SK-N-SH (cell line): ENCODE results near the gene TNFRSF4. TPM values are rescaled to one million over a fixed set of nuclear protein-coding genes. Genes with fewer than 3 reads are reported as not detected.

Experiments
- CTCF ChIA-PET: fragments of 300-600, 350-600 bp; formaldehyde crosslinking; extraction: SDS; loops from one replicate; lab custom pipeline; 2021; lab: Yijun Ruan, JAX
- POLR2A ChIA-PET: fragments of 350-600 bp; sonication (Branson Sonifier 250); formaldehyde crosslinking; extraction: SDS; loops from one replicate; lab custom pipeline; 2020; ENCODE audit warnings: antibody characterized with exemption, inconsistent platforms; lab: Yijun Ruan, JAX
- DNase-seq: peaks from one replicate; pipeline ENCODE4 v3.0.0; 2012
- H2AFZ ChIP-seq: fragments of 200-600 bp; sonication (generic); 2 replicates; pipeline ENCODE4 v1.8.1; 2016; ENCODE audit warnings: antibody characterized with exemption, mild to moderate bottlenecking, low read depth
- H3F3A ChIP-seq: fragments of 200-600 bp; sonication (generic); replicated peaks from 2 replicates; pipeline ENCODE3; 2016; ENCODE audit warnings: antibody characterized with exemption, mild to moderate bottlenecking; ENCODE audit not compliant: insufficient read depth
- H3K27ac ChIP-seq, 2 experiments: fragments of 200-500 bp in 1 of 2; fragments of 200-600 bp in 1 of 2; sonication (Bioruptor generic) in 1 of 2; sonication (generic), shearing (Covaris generic) in 1 of 2; 2 replicates each; pipeline versions ENCODE4 v1.5.1 to v1.6.1; 2014 to 2016; ENCODE audit warnings: low read depth in 2 of 2, inconsistent platforms in 1 of 2, low read length in 1 of 2, mild to moderate bottlenecking in 1 of 2, mixed read lengths in 1 of 2
- H3K27me3 ChIP-seq: fragments of 200-600 bp; sonication (generic), shearing (Covaris generic); 2 replicates; pipeline ENCODE4 v1.6.1; 2016; ENCODE audit warnings: mixed run types; ENCODE audit not compliant: insufficient read depth
- H3K36me3 ChIP-seq, 2 experiments: fragments of 200-500 bp in 1 of 2; fragments of 200-600 bp in 1 of 2; sonication (Bioruptor generic) in 1 of 2; sonication (generic) in 1 of 2; replicated peaks in 1 of 2; 2 replicates each; pipeline versions ENCODE3 to v1.5.1; 2014 to 2016; ENCODE audit warnings: low read length in 1 of 2, mild to moderate bottlenecking in 1 of 2; ENCODE audit not compliant: insufficient read depth in 2 of 2, control insufficient read depth in 1 of 2
- H3K4me1 ChIP-seq, 2 experiments: fragments of 200-500 bp in 1 of 2; fragments of 200-600 bp in 1 of 2; sonication (Bioruptor generic) in 1 of 2; sonication (generic), shearing (Covaris generic) in 1 of 2; 2 replicates each; pipeline versions ENCODE4 v1.5.1 to v1.6.1; 2014 to 2016; ENCODE audit warnings: low read depth in 1 of 2, low read length in 1 of 2, mixed run types in 1 of 2; ENCODE audit not compliant: insufficient read depth in 2 of 2, control insufficient read depth in 1 of 2
- H3K4me2 ChIP-seq: fragments of 200-600 bp; sonication (generic), shearing (Covaris generic); 2 replicates; pipeline ENCODE4 v1.6.1; 2017; ENCODE audit warnings: mixed run types
- H3K4me3 ChIP-seq, 2 experiments: fragments of 200-500 bp in 1 of 2; fragments of 200-600 bp in 1 of 2; sonication (Bioruptor generic) in 1 of 2; sonication (generic), shearing (Covaris generic) in 1 of 2; 2 replicates each; pipeline versions ENCODE4 v1.5.1 to v1.8.1; 2014 to 2016; ENCODE audit warnings: low read depth in 2 of 2, inconsistent platforms in 1 of 2, low read length in 1 of 2, mild to moderate bottlenecking in 1 of 2, mixed read lengths in 1 of 2, moderate library complexity in 1 of 2
- H3K79me2 ChIP-seq: fragments of 200-600 bp; sonication (generic); 2 replicates; pipeline ENCODE4 v1.8.1; 2017; ENCODE audit warnings: mild to moderate bottlenecking; ENCODE audit not compliant: insufficient read depth
- H3K9ac ChIP-seq: fragments of 200-600 bp; sonication (generic); 2 replicates; pipeline ENCODE4 v1.6.1; 2017; ENCODE audit warnings: mixed run types
- H3K9me2 ChIP-seq: fragments of 200-600 bp; sonication (generic); 2 replicates; pipeline ENCODE4 v1.6.1; 2017; ENCODE audit warnings: mixed run types
- H3K9me3 ChIP-seq: fragments of 200-600 bp; sonication (generic); 2 replicates; pipeline ENCODE4 v1.6.1; 2017; ENCODE audit warnings: mixed run types, mild to moderate bottlenecking, moderate library complexity
- H4K20me1 ChIP-seq: fragments of 200-600 bp; sonication (generic); 2 replicates; pipeline ENCODE4 v1.6.1; 2017; ENCODE audit warnings: mild to moderate bottlenecking, mixed run types; ENCODE audit not compliant: insufficient read depth
- CHD2 ChIP-seq: fragments of 150-350 bp; IDR thresholded peaks from 2 replicates; pipeline ENCODE4 v1.6.1; 2018; ENCODE audit warnings: low read length; ENCODE audit not compliant: partially characterized antibody
- ELF1 ChIP-seq: IDR thresholded peaks from 2 replicates; pipeline ENCODE4 v1.4.0; 2012
- EP300 ChIP-seq, 2 experiments: IDR thresholded peaks; 2 replicates each; pipeline versions ENCODE4 v1.4.0 to v1.6.1; 2012; ENCODE audit warnings: borderline replicate concordance in 1 of 2, low read depth in 1 of 2, low read length in 1 of 2
- EZH2phosphoT487 ChIP-seq: fragments of 200-600 bp; sonication (generic); IDR thresholded peaks from 2 replicates; pipeline ENCODE4 v1.6.1; 2017; ENCODE audit warnings: low read depth, mixed run types, mild to moderate bottlenecking, antibody characterized with exemption, moderate library complexity, borderline replicate concordance
- FOSL2 ChIP-seq: IDR thresholded peaks from 2 replicates; pipeline ENCODE4 v1.4.0; 2012; ENCODE audit warnings: low read depth, mild to moderate bottlenecking, moderate library complexity, borderline replicate concordance
- GATA2 ChIP-seq: sonication (generic); formaldehyde crosslinking; IDR thresholded peaks from 2 replicates; pipeline ENCODE4 v1.5.0; 2020; ENCODE audit warnings: mild to moderate bottlenecking, missing genetic modification reagents
- JUND ChIP-seq: IDR thresholded peaks from 2 replicates; pipeline ENCODE4 v1.4.0; 2012
- MEF2A ChIP-seq: IDR thresholded peaks from 2 replicates; pipeline ENCODE4 v1.4.0; 2012; ENCODE audit warnings: low read depth, borderline replicate concordance
- NFIC ChIP-seq: IDR thresholded peaks from 2 replicates; pipeline ENCODE4 v1.4.0; 2012; ENCODE audit warnings: borderline replicate concordance
- PBX3 ChIP-seq: IDR thresholded peaks from 2 replicates; pipeline ENCODE4; 2012
- POLR2AphosphoS5 ChIP-seq: IDR thresholded peaks from 2 replicates; pipeline ENCODE4 v1.6.1; 2012; ENCODE audit warnings: low read depth, low read length
- RFX5 ChIP-seq: IDR thresholded peaks from 2 replicates; pipeline ENCODE4 v1.6.1; 2012; ENCODE audit warnings: mild to moderate bottlenecking, improper control_type of control experiment, low read length
- RXRA ChIP-seq: IDR thresholded peaks from 2 replicates; pipeline ENCODE4 v1.4.0; 2012; ENCODE audit warnings: low read depth, mild to moderate bottlenecking, borderline replicate concordance
- SIN3A ChIP-seq: IDR thresholded peaks from 2 replicates; pipeline ENCODE4 v1.6.1; 2012; ENCODE audit warnings: low read depth, mild to moderate bottlenecking, low read length, moderate library complexity, borderline replicate concordance
- TCF12 ChIP-seq: IDR thresholded peaks from 2 replicates; pipeline ENCODE4 v1.4.0; 2012
- USF1 ChIP-seq: IDR thresholded peaks from 2 replicates; pipeline ENCODE4 v1.4.0; 2012; ENCODE audit warnings: low read depth, borderline replicate concordance
- WGBS: methylation state at CpG from one replicate; pipeline ENCODE4 v1.1.6; 2017; ENCODE audit warnings: low lambda C conversion rate; 5-methylcytosine and 5-hydroxymethylcytosine counted together
- polyA plus RNA-seq, 3 experiments: library from polyadenylated mRNA; depleted of rRNA; stranded (reverse); fragments of >200 nt; gene quantifications; 2 replicates each; pipeline ENCODE4 v1.2.3, GENCODE V29; 2012

The TNFRSF4 gene
- polyA plus RNA-seq, 1 of the 3 experiments (the other 2 are of a cell fraction) = not detected

- DNase-seq = no peak
- Histone ChIP-seq H3K4me2 (no peak overlapping the region), H3K27me3 (no peaks in the 10 kb centered on the region), H3K4me3 (no peak overlapping the region), H3K27ac (no peak overlapping the region), H3K9ac (no peak overlapping the region), H3F3A (peaks cover 7% of the 10 kb centered on the region), H2AFZ (no peak overlapping the region), H3K36me3 (peaks cover 0 to 33% of the 10 kb centered on the region in 2 experiments), H3K9me3 (no peaks in the 10 kb centered on the region), H3K9me2 (no peaks in the 10 kb centered on the region), H3K4me1 (peaks cover 0 to 5% of the 10 kb centered on the region in 2 experiments; a peak in 1 of 4 replicates), H3K79me2 (peaks cover 49% of the 10 kb centered on the region), H4K20me1 (peaks cover 13% of the 10 kb centered on the region; the same call in 1 of the 2 replicates)
- ChIA-PET POLR2A (no interaction called here), CTCF (interaction anchor here (1.2 to 7.4 kb wide), 2 partner anchors 104 to 244 kb away, joined by 3 to 37 read pairs; no protein-coding TSS in a partner anchor)
- 95% methylated on average over 19 of the region's 44 CpGs for WGBS
- TF ChIP-seq EP300 (IDR thresholded peaks at IDR 0.05; ENCODE audit: borderline replicate concordance in 1 of 2, low read depth in 1 of 2, low read length in 1 of 2) (no peak), JUND (no peak), GATA2 (no peak), EZH2phosphoT487 (no peak), SIN3A (no peak), FOSL2 (no peak), POLR2AphosphoS5 (no peak), RXRA (no peak), USF1 (no peak), ELF1 (no peak), NFIC (no peak), PBX3 (no peak), RFX5 (no peak), TCF12 (no peak), MEF2A (no peak), CHD2 (no peak)
Observed at GRCh38 chr1:1226566-1227362, 12.8 kb upstream of the TNFRSF4 start.

GRCh38 chr1:1225913-1226312 is 12.0 kb upstream of the TNFRSF4 start:
- ChIA-PET CTCF (interaction anchor here (1.2 to 7.4 kb wide), 2 partner anchors 104 to 243 kb away, joined by 3 to 37 read pairs; no protein-coding TSS in a partner anchor), POLR2A (no interaction called here)
- Histone ChIP-seq H3K9me2 (no peaks in the 10 kb centered on the region), H4K20me1 (peaks cover 13% of the 10 kb centered on the region; the same call in 1 of the 2 replicates), H3K36me3 (peaks cover 0 to 38% of the 10 kb centered on the region in 2 experiments), H3K79me2 (peaks cover 44% of the 10 kb centered on the region), H3K27me3 (no peaks in the 10 kb centered on the region), H2AFZ (no peak overlapping the region), H3K4me2 (no peak overlapping the region), H3K9ac (no peak overlapping the region), H3K27ac (no peak overlapping the region), H3K4me3 (no peak overlapping the region), H3K4me1 (peaks cover 0 to 5% of the 10 kb centered on the region in 2 experiments; a peak in 1 of 4 replicates), H3F3A (peaks cover 2% of the 10 kb centered on the region), H3K9me3 (no peaks in the 10 kb centered on the region)
- TF ChIP-seq FOSL2 = no peak
- WGBS = 95% methylated on average over 9 of the region's 18 CpGs
- no peak for DNase-seq
